ENCODE measurements around the gene PAK4. TPM values are rescaled to one million over a fixed set of nuclear protein-coding genes. Genes with fewer than 3 reads are reported as not detected.
A peak's percentile ranks its signal among the peaks of the same experiment; 100 is the strongest.

The PAK4 gene
- total RNA-seq, 1 experiment from 2014 or later = 63.1 TPM

GRCh38 chr19:39083599-39083982, 42.0 kb upstream of the PAK4 start:
- H2BK120ac ChIP-seq (ENCODE audit: low read depth, low read length, poor library complexity, severe bottlenecking) = no peak overlapping the region
- H3K27me3 Mint-ChIP-seq (ENCODE audit: low read depth) = peaks cover 84% of the 10 kb centered on the region
- TF ChIP-seq CTCF (conservative IDR thresholded peaks at IDR 0.05) = no peak
- no peak overlapping the region for H3K23ac ChIP-seq (ENCODE audit: insufficient read length, low read depth, low read length)
- H3K4me1 ChIP-seq (ENCODE audit: insufficient read depth, low read length) = no peaks in the 10 kb centered on the region
- no peak overlapping the region for H2AFZ ChIP-seq (ENCODE audit: low read length)
- no peak overlapping the region for H3K14ac ChIP-seq (ENCODE audit: insufficient read depth, low read length)
- H3K18ac ChIP-seq (ENCODE audit: insufficient read length, low read depth, low read length) = no peak overlapping the region
- no peak overlapping the region for H3T11ph ChIP-seq (ENCODE audit: low read length)
- H3K27ac Mint-ChIP-seq = no peak overlapping the region
- no peak overlapping the region for H3K56ac ChIP-seq (ENCODE audit: insufficient read length, low read depth, low read length)
- H3K9me3 Mint-ChIP-seq = no peaks in the 10 kb centered on the region; a peak in 2 of 5 replicates
- no peak overlapping the region for H3K27ac ChIP-seq (ENCODE audit: insufficient read length, low read depth, low read length)
- H4K8ac ChIP-seq (replicated peaks; ENCODE audit: insufficient read length, low read depth, low read length) = no peak overlapping the region
- no peaks in the 10 kb centered on the region for H3K9me3 ChIP-seq (ENCODE audit: control insufficient read depth, low read depth, low read length)
- no peak overlapping the region for H2AK5ac ChIP-seq (ENCODE audit: insufficient read length, low read length)
- H3K4ac ChIP-seq (ENCODE audit: low read depth, low read length) = no peak overlapping the region
- H3K4me1 Mint-ChIP-seq = peaks cover 16 to 20% of the 10 kb centered on the region in 2 experiments
- DNase-seq = no peak
- no peak overlapping the region for H2BK5ac ChIP-seq (ENCODE audit: insufficient read length, low read length)
- no CpG with 5 or more reads among the region's 14 CpGs for WGBS (ENCODE audit: extremely low coverage, insufficient read length, low lambda C conversion rate)
- no peaks in the 10 kb centered on the region for H4K20me1 ChIP-seq (ENCODE audit: control insufficient read depth, insufficient read depth, insufficient read length)
- peak overlapping the region; percentile 64 to 82 for H3K4me3 Mint-ChIP-seq
- no peaks in the 10 kb centered on the region for H3K79me1 ChIP-seq (ENCODE audit: insufficient read depth, low read depth, low read length, poor library complexity, severe bottlenecking)
- H4K91ac ChIP-seq (ENCODE audit: insufficient read length, low read depth, low read length) = no peak overlapping the region
- no peak overlapping the region for H2BK15ac ChIP-seq (ENCODE audit: low read depth, low read length)
- H3K79me2 ChIP-seq (ENCODE audit: insufficient read depth, low read length) = no peaks in the 10 kb centered on the region
- no peak overlapping the region for H3K9ac ChIP-seq (ENCODE audit: extremely low read depth, insufficient read length, low read length)
- peaks cover 8% of the 10 kb centered on the region for H3K23me2 ChIP-seq (ENCODE audit: insufficient read length, low read depth, low read length, poor library complexity, severe bottlenecking)
- no peak overlapping the region for H2BK12ac ChIP-seq (ENCODE audit: insufficient read length, low read depth, low read length)
- no peaks in the 10 kb centered on the region for H3K36me3 Mint-ChIP-seq (ENCODE audit: insufficient read depth in 1 of 3, low read depth in 3 of 3)
- no peak overlapping the region for H2BK20ac ChIP-seq (ENCODE audit: low read depth, low read length, poor library complexity, severe bottlenecking)
- peak overlapping the region; percentile 49 for H3K4me2 ChIP-seq (ENCODE audit: insufficient read depth, insufficient read length, low read length)
- peaks cover 16% of the 10 kb centered on the region; the same call in 1 of the 2 replicates for H3K27me3 ChIP-seq (ENCODE audit: insufficient read depth, low read length)
- H4K5ac ChIP-seq (ENCODE audit: insufficient read length, low read depth, low read length) = no peak overlapping the region

All from H9 (cell line).